Measurements from ENCODE around the gene DLGAP1. TPM values are rescaled to one million over a fixed set of nuclear protein-coding genes. Genes with fewer than 3 reads are reported as not detected.

The DLGAP1 gene
- total and polyA plus RNA-seq, 7 donors: 0.13 to 2.6 (median 1.3) TPM; not detected in 1

- TF ChIP-seq POLR2A (IDR thresholded peaks at IDR 0.05) (no peak), CTCF (IDR thresholded peaks at IDR 0.05) (no peak), POLR2AphosphoS5 (IDR thresholded peaks at IDR 0.05) (no peak), EP300 (IDR thresholded peaks at IDR 0.05) (no peak)
- intact Hi-C loops (cut with DNase I): no loop called here
- no peaks in the 10 kb centered on the region for H3K4me1 ChIP-seq
- H3K27ac ChIP-seq: no peak overlapping the region
- H3K4me3 ChIP-seq: no peak overlapping the region
- H3K9me3 ChIP-seq: no peaks in the 10 kb centered on the region
- 90 to 91% methylated on average over 5 of the region's 5 CpGs for WGBS, 2 donors
- no peaks in the 10 kb centered on the region for H3K27me3 ChIP-seq
- H3K36me3 ChIP-seq: no peaks in the 10 kb centered on the region
- DNase-seq: no peak
Measured at GRCh38 chr18:4242431-4243161, 212.5 kb downstream of the DLGAP1 start.

- Histone ChIP-seq H3K27ac (no peak overlapping the region), H3K4me3 (no peak overlapping the region), H3K36me3 (no peaks in the 10 kb centered on the region), H3K27me3 (no peaks in the 10 kb centered on the region), H3K4me1 (no peaks in the 10 kb centered on the region), H3K9me3 (no peaks in the 10 kb centered on the region)
- intact Hi-C loops (cut with DNase I): no loop called here
- TF ChIP-seq CTCF (IDR thresholded peaks at IDR 0.05) (no peak), POLR2AphosphoS5 (IDR thresholded peaks at IDR 0.05) (no peak), POLR2A (IDR thresholded peaks at IDR 0.05) (no peak), EP300 (IDR thresholded peaks at IDR 0.05) (no peak)
- 66 to 69% methylated on average over 6 of the region's 6 CpGs for WGBS, 2 donors
- no peak for DNase-seq
Measured at GRCh38 chr18:4241090-4241617, 214.0 kb downstream of the DLGAP1 start.

- no peak overlapping the region for H3K27ac ChIP-seq
- 68 to 69% methylated on average over 1 of the region's 1 CpG for WGBS, 2 donors
- no peaks in the 10 kb centered on the region for H3K4me1 ChIP-seq
- H3K27me3 ChIP-seq: no peaks in the 10 kb centered on the region
- no peaks in the 10 kb centered on the region for H3K9me3 ChIP-seq
- no peak for DNase-seq
- no peak for TF ChIP-seq POLR2AphosphoS5 (IDR thresholded peaks at IDR 0.05)
- no peak for TF ChIP-seq EP300 (IDR thresholded peaks at IDR 0.05)
- no peak for TF ChIP-seq POLR2A (IDR thresholded peaks at IDR 0.05)
- TF ChIP-seq CTCF (IDR thresholded peaks at IDR 0.05): no peak
- no peak overlapping the region for H3K4me3 ChIP-seq
- no peaks in the 10 kb centered on the region for H3K36me3 ChIP-seq
- intact Hi-C loops (cut with DNase I): no loop called here
Measured at GRCh38 chr18:4238966-4239365, 216.1 kb downstream of the DLGAP1 start.

GRCh38 chr18:4237664-4238041 is 217.5 kb downstream of the DLGAP1 start:
- TF ChIP-seq POLR2A (IDR thresholded peaks at IDR 0.05) (no peak), EP300 (IDR thresholded peaks at IDR 0.05) (no peak), CTCF (IDR thresholded peaks at IDR 0.05) (no peak), POLR2AphosphoS5 (IDR thresholded peaks at IDR 0.05) (no peak)
- no peak for DNase-seq
- H3K9me3 ChIP-seq: no peaks in the 10 kb centered on the region
- no peaks in the 10 kb centered on the region for H3K27me3 ChIP-seq
- no peak overlapping the region for H3K27ac ChIP-seq
- WGBS, 2 donors: 12 to 74% methylated on average over 2 of the region's 2 CpGs
- intact Hi-C loops (cut with DNase I): no loop called here
- no peak overlapping the region for H3K4me3 ChIP-seq
- H3K4me1 ChIP-seq: no peaks in the 10 kb centered on the region
- no peaks in the 10 kb centered on the region for H3K36me3 ChIP-seq
